HG02610 (cell line): ENCODE measurements around the gene C15orf39.
A peak's percentile ranks its signal among the peaks of the same experiment; 100 is the strongest.
"Not testable (repeated sequence)": the region's sequence is repeated elsewhere in the genome, so short reads cannot be mapped to it uniquely, and the experiment has no call there.

Source experiments
- ATAC-seq: cut with Tn5 transposase; IDR thresholded peaks from one replicate; pipeline ENCODE4 v1.9.1; 2021; ENCODE audit warnings: mild to moderate bottlenecking, moderate library complexity; ENCODE audit not compliant: unreplicated experiment

The C15orf39 gene

GRCh38 chr15:75201616-75202250 lies at the start of gene C15orf39:
C15orf39 (plus strand) TSS chr15:75201882; CDS start chr15:75206049, 4,167 bp downstream.
- ATAC-seq = peak; percentile 38

- no peak for ATAC-seq
Observed at GRCh38 chr15:75152382-75153079, 49.2 kb upstream of the C15orf39 start.

GRCh38 chr15:75153087-75153486 lies 48.6 kb upstream of the C15orf39 start:
- ATAC-seq = no peak

GRCh38 chr15:75153565-75154276 lies 48.0 kb upstream of the C15orf39 start:
- no peak for ATAC-seq

GRCh38 chr15:75154461-75155062 lies 47.1 kb upstream of the C15orf39 start:
- ATAC-seq = no peak

- no peak for ATAC-seq
Observed at GRCh38 chr15:75156326-75157215, 45.1 kb upstream of the C15orf39 start.

GRCh38 chr15:75158402-75158801 lies 43.3 kb upstream of the C15orf39 start:
- ATAC-seq = no peak

GRCh38 chr15:75159244-75159643 lies 42.4 kb upstream of the C15orf39 start:
- ATAC-seq = no peak

GRCh38 chr15:75161106-75161916 lies 40.4 kb upstream of the C15orf39 start:
- no peak for ATAC-seq

GRCh38 chr15:75161917-75162414 lies 39.7 kb upstream of the C15orf39 start:
- no peak for ATAC-seq

- ATAC-seq = no peak
Observed at GRCh38 chr15:75163150-75163564, 38.5 kb upstream of the C15orf39 start.

GRCh38 chr15:75164625-75165350 lies 36.9 kb upstream of the C15orf39 start:
- ATAC-seq = no peak

- ATAC-seq = not testable (repeated sequence)
Observed at GRCh38 chr15:75166489-75167063, 35.1 kb upstream of the C15orf39 start.

GRCh38 chr15:75167588-75168350 lies 33.9 kb upstream of the C15orf39 start:
- no peak for ATAC-seq

- no peak for ATAC-seq
Observed at GRCh38 chr15:75168374-75168773, 33.3 kb upstream of the C15orf39 start.

- no peak for ATAC-seq
Observed at GRCh38 chr15:75170203-75170602, 31.5 kb upstream of the C15orf39 start.

- ATAC-seq = no peak
Observed at GRCh38 chr15:75170711-75171341, 30.9 kb upstream of the C15orf39 start.
